ENCODE results near the gene TBL1X.

DNA sequence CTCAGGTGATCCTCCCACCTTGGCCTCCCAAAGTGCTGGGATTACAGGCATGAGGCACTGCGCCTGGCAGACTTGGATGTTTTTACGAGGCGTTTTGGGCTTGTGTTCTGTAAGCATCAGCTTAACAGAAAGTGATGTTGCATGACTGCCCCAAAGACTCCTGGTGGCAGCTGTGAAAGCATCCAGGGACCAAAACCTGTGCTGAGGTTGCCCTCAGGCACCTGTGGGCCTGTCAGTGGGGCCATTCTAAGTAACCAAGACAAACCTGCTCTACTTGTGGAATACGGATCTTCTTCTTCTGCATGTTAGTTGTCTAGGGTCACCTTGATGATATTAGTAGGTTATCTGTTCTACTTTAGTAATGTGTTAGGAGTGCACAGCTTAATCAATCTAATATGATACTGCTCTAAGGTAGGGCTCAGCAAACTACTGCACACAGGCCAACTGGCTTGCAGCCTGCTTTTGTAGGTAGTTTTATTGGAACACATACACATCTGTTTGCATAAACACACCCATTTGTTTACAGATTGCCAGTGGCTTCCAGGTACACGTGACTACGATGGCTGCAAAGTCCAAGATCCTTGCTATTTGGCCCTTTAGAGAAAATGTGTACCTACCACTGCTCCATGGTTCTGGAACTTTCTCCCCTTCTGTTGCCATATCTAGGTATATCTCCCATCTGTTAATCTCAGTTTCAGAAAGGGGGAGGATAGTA is 164.1 kb downstream of the TBL1X start:
- TF ChIP-seq, protein P1, sequence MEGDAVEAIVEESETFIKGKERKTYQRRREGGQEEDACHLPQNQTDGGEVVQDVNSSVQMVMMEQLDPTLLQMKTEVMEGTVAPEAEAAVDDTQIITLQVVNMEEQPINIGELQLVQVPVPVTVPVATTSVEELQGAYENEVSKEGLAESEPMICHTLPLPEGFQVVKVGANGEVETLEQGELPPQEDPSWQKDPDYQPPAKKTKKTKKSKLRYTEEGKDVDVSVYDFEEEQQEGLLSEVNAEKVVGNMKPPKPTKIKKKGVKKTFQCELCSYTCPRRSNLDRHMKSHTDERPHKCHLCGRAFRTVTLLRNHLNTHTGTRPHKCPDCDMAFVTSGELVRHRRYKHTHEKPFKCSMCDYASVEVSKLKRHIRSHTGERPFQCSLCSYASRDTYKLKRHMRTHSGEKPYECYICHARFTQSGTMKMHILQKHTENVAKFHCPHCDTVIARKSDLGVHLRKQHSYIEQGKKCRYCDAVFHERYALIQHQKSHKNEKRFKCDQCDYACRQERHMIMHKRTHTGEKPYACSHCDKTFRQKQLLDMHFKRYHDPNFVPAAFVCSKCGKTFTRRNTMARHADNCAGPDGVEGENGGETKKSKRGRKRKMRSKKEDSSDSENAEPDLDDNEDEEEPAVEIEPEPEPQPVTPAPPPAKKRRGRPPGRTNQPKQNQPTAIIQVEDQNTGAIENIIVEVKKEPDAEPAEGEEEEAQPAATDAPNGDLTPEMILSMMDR (IDR thresholded peaks at IDR 0.05): no peak
- no peak for TF ChIP-seq ZFX (IDR thresholded peaks at IDR 0.05; ENCODE audit: borderline replicate concordance)
